DMS53 (cell line): Measurements from ENCODE around the gene TTF1.
"Not testable (repeated sequence)": the region's sequence is repeated elsewhere in the genome, so short reads cannot be mapped to it uniquely, and the experiment has no call there.

Source experiments
- DNase-seq: peaks from one replicate; lab custom pipeline; 2025; lab: John Stamatoyannopoulos, UW

Gene TTF1

GRCh38 chr9:132411091-132411508 lies 4.5 kb upstream of the TTF1 start:
- peak; percentile 93 for DNase-seq

GRCh38 chr9:132410642-132411041 lies 4.0 kb upstream of the TTF1 start:
- DNase-seq = peak; percentile 56

- DNase-seq = peak; percentile 77
Observed at GRCh38 chr9:132409828-132410528, 3.3 kb upstream of the TTF1 start, which contains the start of gene CFAP77. TSS of gene CFAP77 (plus strand) at chr9:132410211. CDS start at chr9:132410272, 61 bp downstream.

DNA sequence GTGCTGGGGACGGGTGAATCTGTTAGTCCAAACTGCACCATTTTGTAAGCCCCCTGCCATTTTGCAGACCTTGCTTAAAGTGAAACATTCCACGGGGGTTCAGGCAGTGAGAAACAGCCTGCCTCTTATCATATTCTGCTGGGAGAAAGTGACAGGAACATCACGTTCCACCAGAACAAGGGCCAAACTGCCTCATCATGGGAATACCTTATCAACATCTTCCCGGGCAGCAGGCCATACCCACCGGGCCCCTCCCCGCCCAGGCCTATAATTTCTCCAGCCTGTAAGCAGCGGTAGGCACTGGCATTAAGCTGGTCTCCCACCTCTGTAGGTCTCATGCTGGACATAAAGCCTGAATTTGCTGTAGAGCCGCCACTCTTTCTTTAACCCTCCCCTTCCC lies 1.9 kb upstream of the TTF1 start:
- no peak for DNase-seq

DNA sequence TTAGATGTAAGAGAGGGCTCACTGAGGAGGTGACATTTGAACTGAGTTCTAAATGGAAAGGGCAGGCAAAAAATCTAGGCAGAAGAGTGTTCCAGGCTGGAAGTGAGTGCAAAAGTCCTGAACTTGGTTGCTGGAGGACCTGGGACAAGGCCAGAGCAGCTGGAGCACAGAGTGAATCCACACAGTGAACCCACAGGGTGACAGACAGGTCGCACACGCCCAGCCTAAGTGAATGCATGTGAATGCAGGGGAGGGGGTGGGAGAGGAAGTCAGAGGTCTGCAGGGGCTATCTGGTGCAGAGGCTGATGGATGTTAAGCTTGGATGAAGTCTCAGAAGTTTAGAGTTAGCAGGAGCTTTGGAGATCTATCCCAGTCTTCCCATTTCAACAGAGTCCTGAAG lies 556 bp upstream of the TTF1 start:
- DNase-seq = peak; percentile 20

GRCh38 chr9:132404228-132404881 lies 2.3 kb downstream of the TTF1 start:
- no peak for DNase-seq

DNA sequence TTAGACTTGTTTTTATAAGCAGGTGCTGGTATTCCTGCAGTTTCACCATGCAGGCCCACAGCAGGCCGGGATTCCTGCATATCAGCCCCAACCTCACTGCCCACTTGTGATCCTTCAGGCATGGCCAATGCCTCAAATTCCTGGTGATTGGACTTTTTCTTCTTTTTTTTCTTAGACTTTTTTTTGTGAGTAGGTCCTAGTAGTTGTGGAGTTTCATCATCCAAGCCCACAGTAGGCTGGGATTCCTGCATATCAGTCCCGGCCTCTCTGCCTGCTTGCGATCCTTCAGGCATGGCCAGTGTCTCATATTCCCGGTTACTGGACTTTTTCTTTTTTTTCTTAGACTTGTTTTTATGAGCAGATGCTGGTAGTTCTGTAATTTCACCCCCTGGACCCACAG lies 4.8 kb downstream of the TTF1 start:
- no peak for DNase-seq

GRCh38 chr9:132395560-132395959 lies 11.1 kb downstream of the TTF1 start:
- no peak for DNase-seq

- no peak for DNase-seq
Observed at GRCh38 chr9:132391449-132391848, 15.2 kb downstream of the TTF1 start.

- DNase-seq = no peak
Observed at GRCh38 chr9:132390966-132391365, 15.7 kb downstream of the TTF1 start.

DNA sequence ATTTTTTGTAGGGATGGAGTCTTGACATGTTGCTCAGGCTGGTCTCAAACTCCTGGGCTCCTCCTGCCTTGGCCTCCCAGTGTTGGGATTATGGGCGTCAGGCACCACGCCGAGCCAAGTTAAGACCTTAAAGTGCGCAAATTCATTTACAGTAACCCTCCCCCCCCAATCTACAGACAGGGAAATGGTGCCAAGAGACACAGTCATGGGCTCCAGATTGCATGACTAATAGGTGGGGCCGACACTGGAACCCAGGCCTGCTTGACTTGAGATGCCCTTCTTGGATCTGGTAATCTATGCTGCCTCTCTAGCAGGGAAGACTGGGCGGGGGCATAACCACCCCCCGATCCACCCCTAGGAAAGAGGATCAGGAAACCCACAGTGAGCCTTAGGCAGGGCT lies 19.5 kb downstream of the TTF1 start:
- DNase-seq = no peak

DNA sequence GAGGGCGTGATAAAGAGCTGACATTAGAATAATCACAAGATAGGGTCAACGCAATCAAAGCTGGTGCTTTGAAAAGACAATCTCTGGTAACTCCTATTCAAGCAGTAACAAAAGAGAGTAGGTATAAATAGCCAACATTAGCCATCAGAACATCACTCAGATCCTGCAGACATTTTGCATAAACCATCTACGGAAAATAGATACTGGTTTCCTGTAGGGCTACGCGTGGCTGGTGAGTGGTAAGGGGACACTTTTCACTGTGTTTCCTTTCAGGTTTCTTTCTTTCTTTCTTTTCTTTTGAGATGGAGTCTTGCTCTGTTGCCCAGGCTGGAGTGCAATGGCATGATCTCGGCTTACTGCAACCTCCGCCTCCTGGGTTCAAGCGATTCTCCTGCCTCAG lies 22.3 kb downstream of the TTF1 start:
- DNase-seq = no peak

DNA sequence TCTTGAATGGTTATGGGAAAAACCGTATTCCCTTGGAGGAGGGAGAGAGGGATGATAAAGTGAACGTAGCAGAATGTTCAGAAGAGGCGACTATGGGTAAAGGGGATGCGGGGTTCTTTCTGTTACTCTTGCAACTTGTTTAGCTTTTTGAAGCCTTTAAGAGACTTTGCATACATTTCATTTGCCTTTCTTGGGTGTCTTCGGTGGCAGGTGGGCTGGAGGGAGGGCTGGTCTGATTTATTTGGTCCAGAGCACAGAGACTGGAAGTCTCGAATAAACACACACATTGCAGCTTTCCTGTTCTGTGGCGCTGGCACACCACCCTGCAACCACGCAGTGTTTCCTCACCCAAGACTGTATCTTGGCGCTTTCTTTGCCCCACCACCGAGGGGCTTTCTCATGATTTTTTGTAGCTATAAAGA lies 23.2 kb downstream of the TTF1 start:
- no peak for DNase-seq

DNA sequence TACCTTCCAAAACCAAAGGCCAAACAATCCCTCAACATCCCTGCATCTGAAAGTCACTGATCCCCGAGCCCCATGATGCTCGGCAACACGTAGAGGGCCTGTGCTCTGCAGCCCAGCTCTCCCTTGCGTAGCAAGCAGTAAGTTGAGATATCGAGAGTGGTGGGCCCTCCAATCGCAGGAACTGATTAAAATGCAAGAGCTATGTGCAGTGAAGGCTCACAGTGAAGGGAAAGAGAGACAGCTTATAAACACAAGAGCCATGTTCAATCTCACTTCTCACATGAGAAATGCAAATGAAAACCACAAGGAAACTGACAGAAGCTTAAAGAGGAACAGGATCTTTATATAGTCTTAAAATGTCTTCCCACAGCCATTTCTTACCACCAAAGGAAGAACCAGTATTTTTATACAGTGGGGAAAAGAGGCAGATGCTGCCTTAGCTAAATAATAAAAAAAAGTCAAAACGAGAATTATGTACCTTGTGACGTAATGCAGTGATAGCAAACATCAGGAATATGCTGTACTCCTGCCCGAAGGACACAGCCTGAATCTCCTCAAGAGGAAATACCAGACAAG lies 24.6 kb downstream of the TTF1 start:
- no peak for DNase-seq

DNA sequence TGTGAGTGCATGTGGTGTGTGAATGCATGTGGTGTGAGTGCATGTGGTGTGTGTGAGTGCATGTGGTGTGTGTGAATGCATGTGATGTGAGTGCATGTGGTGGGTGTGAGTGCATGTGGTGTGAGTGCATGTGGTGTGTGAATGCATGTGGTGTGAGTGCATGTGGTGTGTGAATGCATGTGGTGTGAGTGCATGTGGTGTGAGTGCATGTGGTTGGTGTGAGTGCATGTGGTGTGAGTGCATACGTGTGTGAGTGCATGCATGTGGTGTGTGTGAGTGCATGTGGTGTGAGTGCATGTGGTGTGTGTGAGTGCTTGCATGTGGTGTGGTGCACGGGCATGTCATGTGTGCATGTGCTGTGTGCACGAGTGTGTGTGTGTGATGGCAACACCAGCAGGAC lies 28.2 kb downstream of the TTF1 start:
- not testable (repeated sequence) for DNase-seq

GRCh38 chr9:132377769-132378168 lies 28.9 kb downstream of the TTF1 start:
- DNase-seq = not testable (repeated sequence)

DNA sequence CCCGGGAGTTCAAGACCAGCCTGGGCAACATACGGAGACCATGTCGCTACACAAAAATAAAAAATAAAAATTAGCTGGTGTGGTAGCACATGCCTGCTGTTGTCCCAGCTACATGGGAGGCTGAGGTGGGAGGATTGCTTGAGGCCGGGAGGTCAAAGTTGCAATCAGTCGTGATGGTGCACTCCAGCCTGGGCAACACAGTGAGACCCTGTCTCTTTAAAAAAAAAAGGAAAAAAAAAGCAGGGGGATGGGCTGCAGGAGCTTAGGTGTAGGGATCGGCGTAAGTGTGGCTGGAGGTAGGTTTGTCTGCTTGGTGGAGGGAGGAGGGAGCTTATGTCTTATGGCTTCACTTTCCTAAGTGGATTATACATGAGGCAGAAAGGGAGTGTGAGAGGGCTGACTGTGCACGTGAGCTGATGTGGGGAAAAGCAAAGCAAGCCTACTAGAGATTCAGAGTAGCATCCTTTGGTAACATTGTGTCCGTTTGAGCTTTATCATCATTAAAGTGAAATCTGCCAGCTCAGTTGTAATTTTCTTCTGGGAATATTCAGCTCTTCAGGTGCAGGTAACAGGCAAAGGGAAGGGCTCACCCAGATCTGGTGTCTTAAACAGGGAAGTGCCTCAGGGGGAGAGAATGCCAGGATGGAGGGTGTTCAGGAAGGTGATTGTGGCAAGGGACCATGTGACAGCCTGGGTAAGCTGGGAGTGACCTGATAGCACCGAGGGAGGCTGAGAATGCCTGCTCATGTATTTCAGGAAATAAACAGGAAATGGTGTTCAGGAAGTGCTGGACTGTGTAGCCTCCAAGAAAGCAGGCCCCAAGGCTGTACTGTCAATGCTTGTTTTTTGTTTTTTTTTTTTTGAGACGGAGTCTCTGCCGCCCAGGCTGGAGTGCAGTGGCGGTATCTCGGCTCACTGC lies 34.2 kb downstream of the TTF1 start:
- peak; percentile 57 for DNase-seq

DNA sequence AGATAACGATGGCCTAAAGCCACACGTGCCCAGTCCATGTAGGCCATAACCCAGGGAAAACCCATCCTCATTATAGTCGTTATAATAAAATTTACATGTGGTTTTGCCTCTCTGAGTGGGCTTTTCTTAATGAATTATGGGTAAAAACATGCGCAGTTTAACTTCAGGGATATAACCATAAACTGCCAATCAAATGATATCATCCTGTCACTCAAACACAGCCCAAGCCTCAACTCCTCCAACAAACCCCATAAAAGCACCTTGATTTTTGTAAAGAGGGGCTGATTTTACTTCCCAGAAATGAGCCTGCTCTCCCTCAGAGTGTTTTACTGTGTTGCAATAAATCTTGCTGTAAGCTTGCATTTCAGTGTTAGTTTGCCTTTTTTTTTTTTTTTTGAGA lies 36.0 kb downstream of the TTF1 start:
- no peak for DNase-seq

DNA sequence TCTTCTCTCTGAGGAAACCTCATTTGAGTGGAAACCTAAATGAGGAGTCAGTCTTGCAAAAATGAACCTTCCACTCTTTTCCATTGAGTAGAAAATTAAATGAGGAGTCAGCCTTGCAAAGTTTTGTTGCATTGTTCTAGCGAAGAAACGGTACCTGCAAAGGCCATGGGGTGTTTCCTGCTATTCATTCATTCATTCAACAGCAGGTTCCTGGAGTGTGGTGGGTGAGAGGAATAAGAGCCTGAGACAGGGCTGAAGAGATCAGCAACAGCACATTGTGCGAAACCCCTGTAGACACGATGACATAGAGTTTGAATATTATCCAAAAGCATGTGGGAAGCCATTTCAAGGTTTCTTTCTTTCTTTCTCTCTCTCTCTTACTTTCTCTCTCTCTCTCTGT lies 37.2 kb downstream of the TTF1 start:
- no peak for DNase-seq

- DNase-seq = no peak
Observed at GRCh38 chr9:132367613-132368313, 38.9 kb downstream of the TTF1 start.

GRCh38 chr9:132366481-132366880 lies 40.2 kb downstream of the TTF1 start:
- DNase-seq = no peak

GRCh38 chr9:132365986-132366385 lies 40.7 kb downstream of the TTF1 start:
- no peak for DNase-seq
